ENCODE results near the gene IQCM.

IQCM gene

DNA sequence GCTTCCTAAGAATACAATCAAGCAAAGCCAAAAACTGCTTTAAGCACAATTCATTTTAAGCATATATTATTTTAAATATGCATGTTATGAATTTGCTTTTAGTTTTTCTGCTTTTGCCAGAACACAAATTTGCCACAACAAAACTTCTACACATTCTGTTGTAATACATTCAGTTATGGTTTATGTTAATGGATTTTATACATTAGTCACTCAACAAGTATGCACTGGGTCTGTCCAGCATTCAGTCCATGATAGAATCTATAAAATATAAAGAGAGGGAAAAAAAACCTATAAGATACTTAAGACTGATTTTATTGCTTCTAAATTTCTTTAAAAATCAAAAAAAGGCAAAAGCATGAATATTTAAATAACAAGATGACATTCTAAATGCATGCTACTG lies 22.2 kb downstream of the IQCM start:
- TF ChIP-seq, protein P1, sequence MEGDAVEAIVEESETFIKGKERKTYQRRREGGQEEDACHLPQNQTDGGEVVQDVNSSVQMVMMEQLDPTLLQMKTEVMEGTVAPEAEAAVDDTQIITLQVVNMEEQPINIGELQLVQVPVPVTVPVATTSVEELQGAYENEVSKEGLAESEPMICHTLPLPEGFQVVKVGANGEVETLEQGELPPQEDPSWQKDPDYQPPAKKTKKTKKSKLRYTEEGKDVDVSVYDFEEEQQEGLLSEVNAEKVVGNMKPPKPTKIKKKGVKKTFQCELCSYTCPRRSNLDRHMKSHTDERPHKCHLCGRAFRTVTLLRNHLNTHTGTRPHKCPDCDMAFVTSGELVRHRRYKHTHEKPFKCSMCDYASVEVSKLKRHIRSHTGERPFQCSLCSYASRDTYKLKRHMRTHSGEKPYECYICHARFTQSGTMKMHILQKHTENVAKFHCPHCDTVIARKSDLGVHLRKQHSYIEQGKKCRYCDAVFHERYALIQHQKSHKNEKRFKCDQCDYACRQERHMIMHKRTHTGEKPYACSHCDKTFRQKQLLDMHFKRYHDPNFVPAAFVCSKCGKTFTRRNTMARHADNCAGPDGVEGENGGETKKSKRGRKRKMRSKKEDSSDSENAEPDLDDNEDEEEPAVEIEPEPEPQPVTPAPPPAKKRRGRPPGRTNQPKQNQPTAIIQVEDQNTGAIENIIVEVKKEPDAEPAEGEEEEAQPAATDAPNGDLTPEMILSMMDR (IDR thresholded peaks at IDR 0.05), result no peak

DNA sequence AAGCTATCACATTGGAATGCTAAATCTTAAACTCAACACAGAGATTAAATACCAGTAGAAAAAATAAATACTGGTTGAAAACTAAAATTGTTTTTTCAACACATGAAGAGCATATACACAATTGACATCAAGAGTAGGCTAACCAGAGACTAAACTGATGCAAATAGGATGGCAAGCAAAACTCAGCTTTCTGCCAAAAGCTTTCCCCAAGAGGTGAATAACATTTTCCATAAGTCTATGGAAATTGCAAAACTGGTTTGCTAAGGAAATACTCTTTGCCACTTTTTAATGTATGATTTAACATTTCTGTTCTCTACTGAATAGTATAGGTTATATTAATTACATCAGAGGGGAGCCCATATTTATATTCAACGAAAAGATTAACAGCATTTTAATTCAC lies 23.8 kb downstream of the IQCM start:
- TF ChIP-seq, protein P1 (IDR thresholded peaks at IDR 0.05), result no peak

DNA sequence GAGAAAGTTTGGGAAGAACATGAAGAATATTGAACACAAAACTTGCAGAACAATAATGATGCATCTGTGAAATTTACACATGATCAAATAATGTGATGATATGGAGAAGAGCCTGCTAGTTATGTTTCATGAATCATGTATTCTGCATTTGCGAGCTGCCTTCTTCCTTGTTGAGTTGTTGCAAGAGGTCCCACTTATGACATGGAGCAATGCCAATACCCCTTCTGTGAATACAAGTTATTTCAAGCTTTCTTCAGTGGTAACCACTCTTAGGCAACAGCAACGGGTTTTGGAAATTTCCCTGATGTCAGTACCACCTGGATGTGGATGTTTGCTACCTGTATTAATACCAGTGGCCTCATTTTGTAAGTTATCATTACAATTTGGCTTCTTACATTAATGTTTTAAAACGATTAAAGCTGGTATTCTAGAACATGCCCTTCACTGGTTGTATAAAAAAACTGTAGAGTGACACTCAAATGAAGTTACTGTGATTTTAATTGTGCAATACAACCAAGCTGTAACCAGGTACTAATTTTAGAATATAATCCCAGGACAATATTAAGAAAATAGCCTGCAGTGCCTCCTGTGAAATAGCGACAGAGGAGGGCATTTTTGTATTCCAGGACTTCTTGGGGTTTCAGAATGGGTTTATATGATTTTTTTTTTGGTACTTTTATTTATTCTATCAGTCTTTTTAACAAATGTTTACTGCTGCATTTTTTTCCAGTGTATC lies 25.3 kb downstream of the IQCM start:
- TF ChIP-seq, protein P1 (IDR thresholded peaks at IDR 0.05), result no peak

DNA sequence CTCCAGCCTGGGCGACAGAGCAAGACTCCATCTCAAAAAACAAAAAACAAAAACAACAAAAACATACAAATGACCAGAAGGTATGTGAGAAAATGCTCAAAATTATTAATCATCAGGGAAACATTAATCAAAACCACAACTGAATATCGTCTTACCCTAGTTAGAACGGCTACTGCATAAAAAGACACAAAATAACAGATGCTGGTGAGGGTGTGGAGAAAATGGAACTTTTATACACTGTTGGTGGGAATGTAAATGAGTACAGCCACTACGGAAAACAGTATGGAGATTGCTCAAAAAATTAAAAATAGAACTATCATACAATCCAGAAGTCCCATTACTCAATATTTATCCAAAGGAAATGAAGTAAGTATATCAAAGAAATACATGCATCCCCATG lies 27.3 kb downstream of the IQCM start:
- TF ChIP-seq, protein P1 (IDR thresholded peaks at IDR 0.05), result no peak

DNA sequence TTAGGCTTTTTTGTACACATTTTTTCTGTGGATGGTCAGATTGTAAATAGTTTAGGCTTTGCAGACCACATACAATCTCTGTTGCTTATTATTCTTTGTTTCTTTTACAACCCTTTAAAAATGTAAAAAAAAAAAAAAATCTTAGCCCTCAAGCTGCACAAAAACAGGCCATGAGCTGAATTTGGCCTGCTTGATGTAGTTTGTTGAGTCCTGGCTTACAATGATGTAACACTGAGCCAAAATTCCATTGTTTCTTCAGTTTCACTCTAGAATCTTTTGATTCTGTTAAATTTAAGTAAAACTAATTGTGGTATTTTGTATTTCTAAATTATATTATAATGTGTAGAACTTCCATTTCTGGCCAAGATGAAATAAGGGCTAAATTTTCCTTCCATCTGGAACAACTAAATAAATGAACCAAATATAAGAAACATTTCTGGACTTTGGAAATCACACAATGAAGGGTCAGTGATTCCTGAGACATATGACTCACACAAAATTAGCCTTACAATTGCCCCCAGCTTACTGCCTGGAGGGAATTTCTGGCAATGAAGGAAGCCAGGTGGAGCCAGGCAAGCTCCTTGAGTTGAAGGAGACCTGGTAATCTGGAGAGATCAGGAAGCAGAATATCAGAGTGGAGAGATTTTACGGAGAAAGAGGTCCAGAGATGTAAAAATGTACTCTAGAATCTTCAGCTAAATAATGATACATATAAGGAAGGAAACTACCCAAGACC lies 29.8 kb downstream of the IQCM start:
- TF ChIP-seq, protein P1 (IDR thresholded peaks at IDR 0.05), result no peak

DNA sequence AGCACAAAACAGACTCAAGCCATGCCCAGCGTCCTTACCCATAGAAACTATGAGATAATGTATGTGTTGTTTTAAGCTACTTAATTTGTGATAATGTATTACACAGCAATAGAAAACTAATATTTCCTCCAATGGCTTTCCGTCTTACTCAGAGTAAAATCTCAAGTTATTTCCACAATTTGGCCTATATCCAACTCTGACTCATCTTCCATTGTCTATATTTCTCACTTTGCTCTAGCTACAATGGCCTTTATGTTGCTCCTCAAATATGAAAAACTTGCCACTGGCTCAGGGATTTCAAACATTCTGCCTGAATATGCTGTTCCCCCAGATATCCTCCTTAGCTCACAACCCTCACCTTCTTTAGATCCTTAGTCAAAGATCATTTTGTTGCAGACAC lies 31.6 kb downstream of the IQCM start:
- TF ChIP-seq, protein P1 (IDR thresholded peaks at IDR 0.05), result no peak

DNA sequence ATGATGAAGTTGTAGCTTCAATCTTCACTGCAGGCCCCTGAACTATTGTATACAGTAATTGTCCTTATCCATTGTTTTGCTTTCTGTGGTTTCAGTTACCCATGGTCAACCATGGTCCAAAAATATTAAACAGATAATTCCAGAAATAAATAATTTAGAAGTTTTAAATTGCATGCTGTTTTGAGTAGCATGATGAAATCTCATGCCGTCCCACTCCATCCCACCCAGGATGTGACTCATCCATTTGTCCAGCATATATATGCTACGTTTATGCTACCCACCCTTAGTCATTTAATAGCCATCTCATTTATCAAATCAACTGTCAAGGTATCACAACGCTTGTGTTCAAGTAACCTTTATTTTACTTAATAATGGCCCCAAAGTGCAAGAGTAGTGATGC lies 34.5 kb downstream of the IQCM start:
- TF ChIP-seq, protein P1 (IDR thresholded peaks at IDR 0.05), result no peak

All from LNCAP (cell line).